HepG2 (cell line): ENCODE results near the gene F7. TPM values are rescaled to one million over a fixed set of nuclear protein-coding genes. Genes with fewer than 3 reads are reported as not detected.

Experiments
- DMAP1 ChIP-seq: IDR thresholded peaks from 2 replicates; pipeline ENCODE4 v1.6.1; 2016
- FOXJ3 ChIP-seq: sonication (generic); formaldehyde crosslinking; IDR thresholded peaks from 2 replicates; pipeline ENCODE4 v1.4.0; 2020; ENCODE audit warnings: missing genetic modification reagents, mild to moderate bottlenecking, borderline replicate concordance
- HMG20B ChIP-seq: conservative IDR thresholded peaks from 2 replicates; pipeline ENCODE4 v1.6.1; 2016; ENCODE audit warnings: missing genetic modification reagents, missing compliant biosample characterization
- HNF4G ChIP-seq, 2 experiments: sonication (generic) in 1 of 2; formaldehyde crosslinking in 1 of 2; IDR thresholded peaks; 2 replicates each; pipeline versions ENCODE4 v1.4.0 to v1.6.1; 2011 to 2020; ENCODE audit warnings: borderline replicate concordance in 2 of 2, low read depth in 2 of 2, mild to moderate bottlenecking in 2 of 2, low read length in 1 of 2, missing genetic modification reagents in 1 of 2, moderate library complexity in 1 of 2
- TAF1 ChIP-seq: sonication (generic); formaldehyde crosslinking; IDR thresholded peaks from 2 replicates; pipeline ENCODE4 v1.4.0; 2020; ENCODE audit warnings: missing genetic modification reagents
- ZKSCAN8 ChIP-seq: IDR thresholded peaks from 2 replicates; pipeline ENCODE4 v1.6.1; 2016; ENCODE audit warnings: borderline replicate concordance, missing genetic modification reagents, missing compliant biosample characterization
- ZNF234 ChIP-seq: sonication (generic); formaldehyde crosslinking; conservative IDR thresholded peaks from 2 replicates; pipeline ENCODE4 v1.5.1; 2020; ENCODE audit warnings: mild to moderate bottlenecking, missing genetic modification reagents
- ZNF337 ChIP-seq: sonication (generic); formaldehyde crosslinking; IDR thresholded peaks from 2 replicates; pipeline ENCODE4 v1.5.1; 2020; ENCODE audit warnings: missing genetic modification reagents, low read depth, mild to moderate bottlenecking, borderline replicate concordance
- ZNF556 ChIP-seq: sonication (generic); formaldehyde crosslinking; IDR thresholded peaks from 2 replicates; pipeline ENCODE4 v1.4.0; 2020; ENCODE audit warnings: mild to moderate bottlenecking, missing genetic modification reagents, borderline replicate concordance
- ZNF562 ChIP-seq: sonication (generic); formaldehyde crosslinking; IDR thresholded peaks from 2 replicates; pipeline ENCODE4 v1.8.0; 2022; ENCODE audit warnings: missing genetic modification reagents, borderline replicate concordance
- ZNF7 ChIP-seq: IDR thresholded peaks from 2 replicates; pipeline ENCODE4 v1.6.1; 2016; ENCODE audit warnings: missing biosample characterization, missing genetic modification reagents
- ZNF749 ChIP-seq: sonication (generic); formaldehyde crosslinking; IDR thresholded peaks from 2 replicates; pipeline ENCODE4 v1.8.0; 2022; ENCODE audit warnings: mild to moderate bottlenecking, missing genetic modification reagents, moderate library complexity, borderline replicate concordance
- polyA plus RNA-seq, 8 experiments: library from polyadenylated mRNA; depleted of rRNA in 3 of 8; stranded (reverse) in 7 of 8; unstranded in 1 of 8; fragments of >200 nt; fragmentation: Illumina TruSeq in 4 of 8; extraction: Trizol in 4 of 8; gene quantifications; 2 replicates each; pipeline versions ENCODE4 v1.2.1 to v1.2.3, GENCODE V29; 2011 to 2016; ENCODE audit warnings: low read depth in 4 of 8, missing spikeins in 1 of 8, mixed read lengths in 1 of 8; ENCODE audit not compliant: insufficient read depth in 1 of 8
- total RNA-seq, 5 experiments: library from RNA; depleted of rRNA; stranded (reverse); fragments of >200 nt; fragmentation: Illumina TruSeq; extraction: Trizol; gene quantifications; 2 replicates each; pipeline ENCODE4 v1.2.3, GENCODE V29; 2016; ENCODE audit warnings: low read depth in 1 of 5
- TF ChIP-seq, protein P1 (sequence below): sonication (generic); formaldehyde crosslinking; IDR thresholded peaks from 2 replicates; pipeline ENCODE4 v1.4.0; 2020; ENCODE audit warnings: missing genetic modification reagents, borderline replicate concordance
- TF ChIP-seq, protein P2 (sequence below): fragments of 450-650 bp; IDR thresholded peaks from 2 replicates; pipeline ENCODE4 v1.6.1; 2016
- TF ChIP-seq, protein P3 (sequence below): sonication (generic); formaldehyde crosslinking; IDR thresholded peaks from 2 replicates; pipeline ENCODE4 v1.4.0; 2020; ENCODE audit warnings: missing genetic modification reagents, mild to moderate bottlenecking, borderline replicate concordance
- TF ChIP-seq, protein P4 (sequence below): sonication (generic); formaldehyde crosslinking; IDR thresholded peaks from 2 replicates; pipeline ENCODE4 v1.8.0; 2023; ENCODE audit warnings: mild to moderate bottlenecking, missing genetic modification reagents
- TF ChIP-seq, protein P5 (sequence below): sonication (generic); formaldehyde crosslinking; IDR thresholded peaks from 2 replicates; pipeline ENCODE4 v1.5.0; 2020; ENCODE audit warnings: mild to moderate bottlenecking, missing genetic modification reagents, borderline replicate concordance

Gene F7
- total and polyA plus RNA-seq, 2 of the 13 experiments (the other 11 are each of a cell fraction or from before 2014, with no cell fraction given) = 12.6 to 26.5 TPM

DNA sequence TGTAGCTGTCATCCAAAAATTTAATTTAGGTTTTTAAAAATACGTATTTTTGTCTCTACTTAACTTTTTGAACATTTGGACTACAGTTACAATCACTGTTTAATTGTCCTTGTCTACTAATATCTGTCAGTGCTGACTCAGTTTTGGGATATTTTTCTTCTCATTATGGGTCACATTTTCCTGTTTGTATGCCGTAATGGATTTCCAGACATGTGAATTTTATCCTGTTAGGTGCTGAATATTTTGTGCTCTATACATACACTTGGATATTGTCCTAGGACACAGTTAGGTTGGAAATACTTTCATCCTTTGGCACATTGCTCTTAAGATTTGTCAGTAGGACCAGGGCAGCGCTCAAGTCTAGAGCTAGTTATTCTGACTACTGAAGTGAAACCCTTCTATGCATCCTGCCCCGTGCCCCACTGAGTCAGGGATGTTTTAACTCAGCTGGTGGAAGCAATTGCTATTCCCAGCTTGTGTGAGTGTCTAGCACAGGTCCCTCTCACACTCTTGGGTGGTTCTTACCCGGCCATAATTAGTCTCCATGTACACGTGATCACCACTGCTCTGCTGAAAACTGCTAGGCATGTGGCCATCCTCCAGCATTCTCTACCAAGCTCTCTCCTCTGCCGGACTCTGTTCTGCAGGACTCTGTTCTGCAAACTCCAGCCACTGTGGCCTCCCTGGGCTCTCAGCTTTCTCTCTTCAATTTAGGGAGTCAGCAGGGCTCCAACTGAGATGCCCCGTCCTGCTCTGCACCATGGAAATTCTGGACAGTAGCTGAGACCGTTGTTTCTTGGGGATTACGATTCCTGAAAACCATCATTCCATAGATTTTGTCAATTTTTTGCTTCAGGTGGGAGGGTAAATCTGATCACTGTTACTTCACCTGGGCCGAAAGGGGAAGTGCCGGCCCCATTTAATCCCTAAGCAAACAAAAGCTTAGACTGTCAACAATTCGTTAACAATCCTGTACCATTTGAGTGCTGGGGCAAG lies 64.0 kb downstream of the F7 start (continued):
- TF ChIP-seq, protein P1, sequence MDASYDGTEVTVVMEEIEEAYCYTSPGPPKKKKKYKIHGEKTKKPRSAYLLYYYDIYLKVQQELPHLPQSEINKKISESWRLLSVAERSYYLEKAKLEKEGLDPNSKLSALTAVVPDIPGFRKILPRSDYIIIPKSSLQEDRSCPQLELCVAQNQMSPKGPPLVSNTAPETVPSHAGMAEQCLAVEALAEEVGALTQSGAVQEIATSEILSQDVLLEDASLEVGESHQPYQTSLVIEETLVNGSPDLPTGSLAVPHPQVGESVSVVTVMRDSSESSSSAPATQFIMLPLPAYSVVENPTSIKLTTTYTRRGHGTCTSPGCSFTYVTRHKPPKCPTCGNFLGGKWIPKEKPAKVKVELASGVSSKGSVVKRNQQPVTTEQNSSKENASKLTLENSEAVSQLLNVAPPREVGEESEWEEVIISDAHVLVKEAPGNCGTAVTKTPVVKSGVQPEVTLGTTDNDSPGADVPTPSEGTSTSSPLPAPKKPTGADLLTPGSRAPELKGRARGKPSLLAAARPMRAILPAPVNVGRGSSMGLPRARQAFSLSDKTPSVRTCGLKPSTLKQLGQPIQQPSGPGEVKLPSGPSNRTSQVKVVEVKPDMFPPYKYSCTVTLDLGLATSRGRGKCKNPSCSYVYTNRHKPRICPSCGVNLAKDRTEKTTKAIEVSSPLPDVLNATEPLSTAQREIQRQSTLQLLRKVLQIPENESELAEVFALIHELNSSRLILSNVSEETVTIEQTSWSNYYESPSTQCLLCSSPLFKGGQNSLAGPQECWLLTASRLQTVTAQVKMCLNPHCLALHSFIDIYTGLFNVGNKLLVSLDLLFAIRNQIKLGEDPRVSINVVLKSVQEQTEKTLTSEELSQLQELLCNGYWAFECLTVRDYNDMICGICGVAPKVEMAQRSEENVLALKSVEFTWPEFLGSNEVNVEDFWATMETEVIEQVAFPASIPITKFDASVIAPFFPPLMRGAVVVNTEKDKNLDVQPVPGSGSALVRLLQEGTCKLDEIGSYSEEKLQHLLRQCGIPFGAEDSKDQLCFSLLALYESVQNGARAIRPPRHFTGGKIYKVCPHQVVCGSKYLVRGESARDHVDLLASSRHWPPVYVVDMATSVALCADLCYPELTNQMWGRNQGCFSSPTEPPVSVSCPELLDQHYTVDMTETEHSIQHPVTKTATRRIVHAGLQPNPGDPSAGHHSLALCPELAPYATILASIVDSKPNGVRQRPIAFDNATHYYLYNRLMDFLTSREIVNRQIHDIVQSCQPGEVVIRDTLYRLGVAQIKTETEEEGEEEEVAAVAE (CRISPR knock-in tag) = no peak
- TF ChIP-seq ZKSCAN8 (CRISPR knock-in tag) (no peak), FOXJ3 (CRISPR knock-in tag) (peak; percentile 31; the same call in 1 of the 2 replicates), ZNF556 (no peak), HNF4G (IDR thresholded peaks at IDR 0.05; ENCODE audit: borderline replicate concordance, low read depth, low read length) (peak; percentile 13; the same call in 1 of the 2 replicates), HNF4G (CRISPR knock-in tag; IDR thresholded peaks at IDR 0.05; ENCODE audit: borderline replicate concordance, low read depth) (no peak), HMG20B (CRISPR knock-in tag) (peak; percentile 82; the same call in 1 of the 2 replicates), ZNF562 (CRISPR knock-in tag) (no peak), ZNF749 (no peak), ZNF337 (CRISPR knock-in tag) (no peak), ZNF234 (CRISPR knock-in tag) (no peak), ZNF7 (CRISPR knock-in tag) (no peak), TAF1 (no peak), DMAP1 (CRISPR knock-in tag) (peak; percentile 37; the same call in 1 of the 2 replicates)
- TF ChIP-seq, protein P2, sequence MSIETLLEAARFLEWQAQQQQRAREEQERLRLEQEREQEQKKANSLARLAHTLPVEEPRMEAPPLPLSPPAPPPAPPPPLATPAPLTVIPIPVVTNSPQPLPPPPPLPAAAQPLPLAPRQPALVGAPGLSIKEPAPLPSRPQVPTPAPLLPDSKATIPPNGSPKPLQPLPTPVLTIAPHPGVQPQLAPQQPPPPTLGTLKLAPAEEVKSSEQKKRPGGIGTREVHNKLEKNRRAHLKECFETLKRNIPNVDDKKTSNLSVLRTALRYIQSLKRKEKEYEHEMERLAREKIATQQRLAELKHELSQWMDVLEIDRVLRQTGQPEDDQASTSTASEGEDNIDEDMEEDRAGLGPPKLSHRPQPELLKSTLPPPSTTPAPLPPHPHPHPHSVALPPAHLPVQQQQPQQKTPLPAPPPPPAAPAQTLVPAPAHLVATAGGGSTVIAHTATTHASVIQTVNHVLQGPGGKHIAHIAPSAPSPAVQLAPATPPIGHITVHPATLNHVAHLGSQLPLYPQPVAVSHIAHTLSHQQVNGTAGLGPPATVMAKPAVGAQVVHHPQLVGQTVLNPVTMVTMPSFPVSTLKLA = no peak
- TF ChIP-seq, protein P3, sequence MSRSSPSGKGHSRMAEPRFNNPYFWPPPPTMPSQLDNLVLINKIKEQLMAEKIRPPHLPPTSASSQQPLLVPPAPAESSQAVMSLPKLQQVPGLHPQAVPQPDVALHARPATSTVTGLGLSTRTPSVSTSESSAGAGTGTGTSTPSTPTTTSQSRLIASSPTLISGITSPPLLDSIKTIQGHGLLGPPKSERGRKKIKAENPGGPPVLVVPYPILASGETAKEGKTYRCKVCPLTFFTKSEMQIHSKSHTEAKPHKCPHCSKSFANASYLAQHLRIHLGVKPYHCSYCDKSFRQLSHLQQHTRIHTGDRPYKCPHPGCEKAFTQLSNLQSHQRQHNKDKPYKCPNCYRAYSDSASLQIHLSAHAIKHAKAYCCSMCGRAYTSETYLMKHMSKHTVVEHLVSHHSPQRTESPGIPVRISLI = no peak
- TF ChIP-seq, protein P4, sequence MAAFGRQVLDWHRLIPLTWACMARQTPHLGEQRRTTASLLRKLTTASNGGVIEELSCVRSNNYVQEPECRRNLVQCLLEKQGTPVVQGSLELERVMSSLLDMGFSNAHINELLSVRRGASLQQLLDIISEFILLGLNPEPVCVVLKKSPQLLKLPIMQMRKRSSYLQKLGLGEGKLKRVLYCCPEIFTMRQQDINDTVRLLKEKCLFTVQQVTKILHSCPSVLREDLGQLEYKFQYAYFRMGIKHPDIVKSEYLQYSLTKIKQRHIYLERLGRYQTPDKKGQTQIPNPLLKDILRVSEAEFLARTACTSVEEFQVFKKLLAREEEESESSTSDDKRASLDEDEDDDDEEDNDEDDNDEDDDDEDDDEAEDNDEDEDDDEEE (CRISPR knock-in tag) = no peak
- TF ChIP-seq, protein P5, sequence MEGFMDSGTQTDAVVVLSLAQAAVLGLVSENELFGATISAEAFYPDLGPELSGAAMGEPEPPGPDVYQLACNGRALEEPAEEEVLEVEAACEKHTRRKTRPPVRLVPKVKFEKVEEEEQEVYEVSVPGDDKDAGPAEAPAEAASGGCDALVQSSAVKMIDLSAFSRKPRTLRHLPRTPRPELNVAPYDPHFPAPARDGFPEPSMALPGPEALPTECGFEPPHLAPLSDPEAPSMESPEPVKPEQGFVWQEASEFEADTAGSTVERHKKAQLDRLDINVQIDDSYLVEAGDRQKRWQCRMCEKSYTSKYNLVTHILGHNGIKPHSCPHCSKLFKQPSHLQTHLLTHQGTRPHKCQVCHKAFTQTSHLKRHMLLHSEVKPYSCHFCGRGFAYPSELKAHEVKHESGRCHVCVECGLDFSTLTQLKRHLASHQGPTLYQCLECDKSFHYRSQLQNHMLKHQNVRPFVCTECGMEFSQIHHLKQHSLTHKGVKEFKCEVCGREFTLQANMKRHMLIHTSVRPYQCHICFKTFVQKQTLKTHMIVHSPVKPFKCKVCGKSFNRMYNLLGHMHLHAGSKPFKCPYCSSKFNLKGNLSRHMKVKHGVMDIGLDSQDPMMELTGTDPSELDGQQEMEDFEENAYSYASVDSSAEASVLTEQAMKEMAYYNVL (CRISPR knock-in tag) = 0 out of 2 replicates have a peak, but pooled peaks have one; percentile 31
